Motor neuron (in vitro differentiated cells): ENCODE data around the gene RAB3GAP1. TPM values are rescaled to one million over a fixed set of nuclear protein-coding genes. Genes with fewer than 3 reads are reported as not detected.

ENCODE experiments used
- ATAC-seq, 8 experiments: fragments of 200-7000 bp; cut with Tn5 transposase; replicated peaks in 6 of 8; 2 replicates each; pipeline ENCODE4 v1.8.0; 2021; ENCODE audit warnings: mild to moderate bottlenecking in 8 of 8, moderate library complexity in 8 of 8
- H3K27ac ChIP-seq, 2 donors: fragments of 250-450 bp; sonication (Bioruptor Pico); 2 replicates each; pipeline ENCODE4 v1.9.0; 2021; ENCODE audit warnings: antibody characterized with exemption in 2 of 2, mild to moderate bottlenecking in 2 of 2, moderate library complexity in 1 of 2
- H3K4me1 ChIP-seq, 2 donors: fragments of 250-450 bp; sonication (Bioruptor Pico); replicated peaks in 1 of 2; 2 replicates each; pipeline ENCODE4 v1.6.1; 2021; ENCODE audit warnings: antibody characterized with exemption in 2 of 2, mild to moderate bottlenecking in 2 of 2, moderate library complexity in 1 of 2
- H3K4me3 ChIP-seq, 5 donors: fragments of 250-450 bp; sonication (Bioruptor Pico); 2 replicates each; pipeline ENCODE4 v1.9.0; 2021; ENCODE audit warnings: antibody characterized with exemption in 5 of 5, mild to moderate bottlenecking in 5 of 5, moderate library complexity in 4 of 5
- WGBS, 10 experiments: fragments of 450-650 bp; shearing (Covaris generic); methylation state at CpG; one replicate each; pipeline ENCODE4 v1.0.0; 2022; 5-methylcytosine and 5-hydroxymethylcytosine counted together
- in situ Hi-C, 9 experiments: fragments of 400-800 bp; cut with MboI; loops; one replicate each; pipeline ENCODE4 v1.15.0; 2021; ENCODE audit warnings: low sequenced_read_pairs in 9 of 9, low pct_unique_long_range_greater_than_20kb in 2 of 9; ENCODE audit not compliant: unreplicated experiment in 9 of 9
- total RNA-seq, 8 experiments: library from RNA; unstranded; fragments of 300-600 nt; gene quantifications; 2 replicates each; pipeline versions ENCODE4 v1.2.3 to v1.2.4, GENCODE V29; 2022

RAB3GAP1 gene
- 10 to 100 TPM; 28.1 to 56.5 (median 39.2) TPM for total RNA-seq

- Histone ChIP-seq H3K27ac (peak within 1 kb of the TSS; percentile 72 to 87), H3K4me1 (peaks cover 14 to 27% of the 10 kb centered on the region in 2 donors), H3K4me3 (peak within 1 kb of the TSS; percentile 61 to 85 (median 78))
- in situ Hi-C loops = no loop called here
- 0 to 2% (median 0%) methylated on average over 4 to 32 of the region's 45 CpGs; no CpG with 5 or more reads in 2 of the 10 experiments for WGBS, 10 experiments
- ATAC-seq = peak; percentile 85 to 96 (median 92)
Observed at GRCh38 chr2:135052042-135052876, at the start of gene RAB3GAP1. TSS of gene RAB3GAP1 (plus strand) at chr2:135052292. CDS start at chr2:135052308, 16 bp downstream.

DNA sequence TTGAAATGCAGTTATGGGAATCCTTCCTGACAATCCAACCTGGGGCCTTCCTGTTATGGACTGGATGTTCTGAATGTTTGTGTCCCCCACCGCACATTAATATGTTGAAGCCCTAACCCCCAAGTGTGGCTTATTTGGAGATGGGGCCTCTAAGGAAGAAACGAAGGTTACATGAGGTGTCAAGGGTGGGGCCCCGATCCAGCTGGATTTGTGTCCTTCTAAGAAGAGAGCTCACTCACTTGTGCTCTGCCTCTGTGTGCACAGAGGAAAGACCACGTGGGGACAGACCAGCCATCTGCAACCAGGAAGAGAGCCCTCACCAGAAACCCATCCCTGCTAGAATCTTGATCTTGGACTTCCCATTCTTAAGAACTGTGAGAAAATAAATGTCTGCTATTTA lies 49.3 kb upstream of the RAB3GAP1 start:
- no peak overlapping the region for H3K4me3 ChIP-seq
- WGBS, 10 experiments = 33 to 90% (median 81%) methylated on average over 2 to 3 of the region's 4 CpGs; no CpG with 5 or more reads in 6 of the 10 experiments
- no peak for ATAC-seq
- peaks cover 0 to 13% of the 10 kb centered on the region in 2 donors for H3K4me1 ChIP-seq
- in situ Hi-C loops = loop anchor here in 3 of 9 experiments (25.0 kb wide), 1 partner anchor 709 kb away; no protein-coding TSS in a partner anchor
- no peak overlapping the region for H3K27ac ChIP-seq

DNA sequence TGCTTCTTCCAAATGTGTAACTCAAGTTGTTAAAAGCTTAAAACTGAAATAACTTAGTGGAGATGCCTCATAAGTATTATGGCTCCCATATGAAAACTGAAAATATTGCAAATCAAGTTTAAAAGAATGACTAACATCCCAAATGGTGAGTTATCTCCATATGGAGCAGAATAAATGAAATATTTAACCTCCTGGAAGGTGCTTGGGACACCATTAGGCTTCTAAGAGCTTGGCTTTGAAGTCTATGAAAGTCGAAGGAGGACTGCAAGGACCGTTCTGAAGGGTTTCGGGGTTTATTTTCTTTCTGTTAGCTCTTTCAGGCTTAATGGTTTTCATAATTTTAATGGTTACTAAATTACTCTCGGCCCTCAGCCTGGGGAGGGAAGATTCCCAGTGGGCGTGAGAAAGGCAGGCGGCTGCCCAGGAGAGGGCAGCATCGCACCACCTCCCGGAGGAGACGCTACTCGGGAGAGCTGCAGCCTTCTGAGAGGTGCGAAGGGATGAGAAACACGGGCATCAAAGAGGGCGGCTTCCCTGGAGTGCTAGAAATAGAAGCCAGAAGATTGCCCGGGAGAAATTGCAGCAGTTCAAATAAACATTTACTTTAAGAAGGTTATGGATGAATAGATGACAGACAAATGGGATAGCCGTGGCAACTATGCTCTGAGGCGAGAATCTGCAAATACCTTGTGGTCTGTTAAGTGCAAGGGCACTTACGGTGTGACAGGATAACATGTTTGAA lies 47.9 kb upstream of the RAB3GAP1 start:
- Histone ChIP-seq H3K4me1 (peaks cover 0 to 13% of the 10 kb centered on the region in 2 donors), H3K4me3 (no peak overlapping the region), H3K27ac (no peak overlapping the region)
- 0 to 100% (median 10%) methylated on average over 1 to 10 of the region's 17 CpGs; no CpG with 5 or more reads in 1 of the 10 experiments for WGBS, 10 experiments
- in situ Hi-C loops = loop anchor here in 3 of 9 experiments (25.0 kb wide), 1 partner anchor 708 kb away; no protein-coding TSS in a partner anchor
- ATAC-seq = peak; percentile 94 to 100 (median 100)

DNA sequence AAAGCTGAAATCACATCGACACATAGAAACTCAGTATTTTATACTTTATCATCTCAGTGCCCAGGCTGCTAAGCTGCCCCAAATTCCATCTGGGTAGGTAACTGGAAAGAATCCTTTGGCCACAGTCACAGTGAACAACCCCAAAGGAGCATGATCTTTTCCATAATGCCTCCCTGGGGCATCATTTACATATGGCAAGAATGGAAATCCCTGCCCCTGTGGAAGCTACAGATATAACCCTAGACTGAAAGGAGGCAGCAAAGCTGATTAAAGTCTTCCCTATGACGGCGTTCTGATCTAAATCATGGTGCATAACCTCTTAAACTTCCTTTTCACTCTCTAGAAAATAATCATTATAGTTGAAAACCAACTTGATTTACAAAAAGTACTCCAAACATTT lies 46.3 kb upstream of the RAB3GAP1 start:
- peaks cover 0 to 13% of the 10 kb centered on the region in 2 donors for H3K4me1 ChIP-seq
- peak in 5 of 8 experiments; percentile 12 to 57 (median 24) for ATAC-seq
- in situ Hi-C loops = loop anchor here in 3 of 9 experiments (25.0 kb wide), 1 partner anchor 707 kb away; no protein-coding TSS in a partner anchor
- no peak overlapping the region for H3K4me3 ChIP-seq
- WGBS, 10 experiments = 35 to 71% (median 48%) methylated on average over 2 to 3 of the region's 3 CpGs
- no peak overlapping the region for H3K27ac ChIP-seq

DNA sequence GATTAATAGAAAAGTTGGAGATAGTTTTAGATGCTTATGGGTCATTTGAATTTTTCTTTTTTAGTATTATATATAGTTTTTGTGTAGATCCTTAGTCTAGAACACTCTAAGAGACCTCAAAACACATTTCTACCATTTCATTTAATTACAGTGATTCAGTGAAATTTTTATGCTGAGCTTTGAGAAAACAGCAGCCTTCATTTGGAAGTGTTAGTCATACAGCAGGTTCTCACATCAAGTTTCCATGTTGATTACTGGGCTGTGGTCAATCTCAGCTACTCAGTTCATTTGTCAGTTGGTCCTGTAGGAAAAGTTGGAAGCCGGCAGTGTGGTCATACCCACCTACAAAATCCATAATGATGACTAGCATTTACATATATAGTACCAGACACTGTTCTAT lies 42.8 kb upstream of the RAB3GAP1 start:
- 33 to 100% (median 100%) methylated on average over 1 of the region's 1 CpG; no CpG with 5 or more reads in 5 of the 10 experiments for WGBS, 10 experiments
- ATAC-seq = peak in 2 of 8 experiments; percentile 46 to 59
- in situ Hi-C loops = loop anchor here in 3 of 9 experiments (25.0 kb wide), 1 partner anchor 703 kb away; no protein-coding TSS in a partner anchor
- Histone ChIP-seq H3K4me1 (peaks cover 0 to 13% of the 10 kb centered on the region in 2 donors), H3K4me3 (no peak overlapping the region), H3K27ac (no peak overlapping the region)

DNA sequence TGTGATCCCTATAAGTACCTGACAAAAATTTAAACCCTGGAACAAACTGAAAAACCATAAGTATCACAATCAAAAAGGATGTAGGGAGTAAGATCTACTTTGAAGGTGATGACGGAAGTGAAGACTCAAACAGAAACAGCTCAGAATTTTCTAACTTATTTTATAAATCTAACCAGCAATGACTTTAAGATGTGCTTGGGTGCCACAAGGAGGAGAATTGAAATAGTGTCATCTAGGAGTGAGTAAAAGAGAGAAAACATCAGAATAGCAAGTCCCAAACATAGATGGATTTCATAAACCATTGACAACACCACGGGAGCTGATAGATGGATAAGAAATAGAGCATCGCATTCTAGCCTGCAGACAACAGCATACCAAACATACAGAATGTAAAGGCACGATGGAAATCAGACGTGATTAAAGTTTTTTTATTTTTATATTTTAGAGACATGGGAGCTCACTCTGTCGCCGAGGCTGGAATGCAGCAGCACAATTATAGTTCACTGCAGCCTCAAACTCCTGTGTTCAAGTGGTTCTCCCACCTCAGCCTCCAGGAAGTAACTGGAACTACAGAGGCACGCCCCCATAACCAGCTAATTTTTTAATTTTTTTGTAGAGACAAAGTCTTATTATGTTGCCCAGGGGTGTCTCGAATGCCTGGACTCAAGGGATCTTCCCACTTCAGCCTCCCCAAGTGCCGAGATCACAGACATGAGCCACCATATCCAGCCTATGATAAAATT lies 41.7 kb upstream of the RAB3GAP1 start:
- Histone ChIP-seq H3K4me3 (no peak overlapping the region), H3K27ac (no peak overlapping the region), H3K4me1 (peaks cover 0 to 11% of the 10 kb centered on the region in 2 donors)
- ATAC-seq = no peak
- WGBS, 10 experiments = 47 to 90% (median 72%) methylated on average over 2 to 10 of the region's 10 CpGs
- in situ Hi-C loops = loop anchor here in 3 of 9 experiments (25.0 kb wide), 1 partner anchor 702 kb away; no protein-coding TSS in a partner anchor

DNA sequence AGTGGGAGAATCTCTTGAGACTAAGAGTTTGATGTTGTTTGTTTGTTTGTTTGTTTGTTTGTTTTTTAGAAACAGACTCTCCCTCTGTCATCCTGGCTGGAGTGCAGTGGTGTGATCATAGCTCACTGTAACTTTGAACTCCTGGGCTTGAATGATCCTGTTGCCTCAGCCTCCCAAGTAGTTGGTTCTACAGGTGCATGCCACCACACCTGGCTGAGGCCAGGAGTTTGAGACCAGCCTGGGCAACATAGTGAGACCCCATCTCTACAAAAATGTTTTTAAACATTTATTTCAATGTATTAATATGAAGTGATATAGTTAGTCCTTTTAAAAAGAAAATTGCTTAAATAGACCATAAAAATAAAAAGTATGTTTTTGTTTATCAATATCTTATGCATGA lies 40.5 kb upstream of the RAB3GAP1 start:
- Histone ChIP-seq H3K4me1 (no peaks in the 10 kb centered on the region), H3K27ac (no peak overlapping the region), H3K4me3 (no peak overlapping the region)
- in situ Hi-C loops = loop anchor here in 3 of 9 experiments (25.0 kb wide), 1 partner anchor 701 kb away; no protein-coding TSS in a partner anchor
- ATAC-seq = no peak

GRCh38 chr2:135021618-135022017 lies 30.5 kb upstream of the RAB3GAP1 start:
- Histone ChIP-seq H3K4me1 (no peaks in the 10 kb centered on the region), H3K27ac (no peak overlapping the region), H3K4me3 (no peak overlapping the region)
- no peak for ATAC-seq
- in situ Hi-C loops = loop anchor here in 3 of 9 experiments (25.0 kb wide), 1 partner anchor 691 kb away; no protein-coding TSS in a partner anchor
- 67 to 100% (median 90%) methylated on average over 1 of the region's 1 CpG; no CpG with 5 or more reads in 5 of the 10 experiments for WGBS, 10 experiments

GRCh38 chr2:135022952-135023880 lies 28.9 kb upstream of the RAB3GAP1 start:
- 46 to 100% (median 79%) methylated on average over 1 to 10 of the region's 10 CpGs for WGBS, 10 experiments
- no peak overlapping the region for H3K4me3 ChIP-seq
- no peak overlapping the region for H3K27ac ChIP-seq
- ATAC-seq = no peak
- no peaks in the 10 kb centered on the region for H3K4me1 ChIP-seq
- in situ Hi-C loops = loop anchor here in 3 of 9 experiments (25.0 kb wide), 1 partner anchor 689 kb away; no protein-coding TSS in a partner anchor

GRCh38 chr2:135023886-135024485 lies 28.1 kb upstream of the RAB3GAP1 start:
- Histone ChIP-seq H3K4me3 (no peak overlapping the region), H3K27ac (no peak overlapping the region), H3K4me1 (no peaks in the 10 kb centered on the region)
- ATAC-seq = no peak
- in situ Hi-C loops = loop anchor here in 3 of 9 experiments (25.0 kb wide), 1 partner anchor 688 kb away; no protein-coding TSS in a partner anchor
- WGBS, 10 experiments = 52 to 100% (median 79%) methylated on average over 1 to 5 of the region's 5 CpGs; no CpG with 5 or more reads in 1 of the 10 experiments

GRCh38 chr2:135029481-135030134 lies 22.5 kb upstream of the RAB3GAP1 start:
- H3K4me1 ChIP-seq = no peaks in the 10 kb centered on the region

More at GRCh38 chr2:135029481-135030134, 22.5 kb upstream of the RAB3GAP1 start:
- no peak overlapping the region for H3K4me3 ChIP-seq
- peak in 1 of 8 experiments; percentile 46 for ATAC-seq
- 8 to 90% (median 47%) methylated on average over 1 to 2 of the region's 2 CpGs; no CpG with 5 or more reads in 2 of the 10 experiments for WGBS, 10 experiments
- H3K27ac ChIP-seq = no peak overlapping the region
- in situ Hi-C loops = no loop called here
